ENCODE results near the gene HMCN1.
"Not testable (repeated sequence)": the region's sequence is repeated elsewhere in the genome, so short reads cannot be mapped to it uniquely, and the experiment has no call there.

Gene HMCN1

DNA sequence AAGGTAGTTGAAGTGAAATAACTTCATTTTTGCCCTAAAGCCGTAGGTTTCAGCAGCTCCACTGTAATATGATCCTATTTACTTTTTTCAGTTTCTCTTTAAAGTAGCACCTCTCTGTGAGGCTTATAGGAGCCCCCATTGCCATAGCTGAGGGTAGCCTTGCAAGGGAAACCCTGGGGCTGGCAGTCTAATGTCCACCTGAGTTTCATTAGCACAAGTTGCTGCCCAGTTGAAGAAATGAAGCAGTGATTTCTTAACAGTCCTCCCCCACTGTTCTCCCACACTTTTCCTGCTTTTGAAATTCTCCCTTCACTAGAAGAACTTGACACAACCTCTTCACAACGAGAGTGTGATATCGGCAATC lies 1.5 kb downstream of the HMCN1 start:
- in situ Hi-C loops (cut with HindIII; ENCODE audit: low sequenced_read_pairs) = no loop called here

DNA sequence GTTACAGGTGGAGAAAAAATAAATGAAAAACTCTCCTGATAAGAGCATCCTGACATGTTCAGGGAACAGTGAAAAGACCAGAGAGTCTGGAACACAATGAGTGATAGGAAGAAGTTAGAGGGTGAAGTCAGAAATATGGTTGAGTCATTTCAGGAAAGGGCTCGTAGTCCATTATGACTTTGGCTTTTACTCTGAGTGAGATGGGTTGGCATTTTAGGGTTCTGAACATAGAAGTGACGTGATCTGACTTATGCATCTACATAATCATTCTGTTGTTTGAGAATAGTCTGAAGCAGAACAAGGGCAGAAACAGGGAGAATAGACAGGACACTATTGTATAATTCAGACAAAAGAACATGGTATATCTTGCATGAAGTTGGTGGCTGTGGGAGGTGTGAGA lies 5.8 kb downstream of the HMCN1 start:
- in situ Hi-C loops (cut with HindIII; ENCODE audit: low sequenced_read_pairs) = no loop called here

DNA sequence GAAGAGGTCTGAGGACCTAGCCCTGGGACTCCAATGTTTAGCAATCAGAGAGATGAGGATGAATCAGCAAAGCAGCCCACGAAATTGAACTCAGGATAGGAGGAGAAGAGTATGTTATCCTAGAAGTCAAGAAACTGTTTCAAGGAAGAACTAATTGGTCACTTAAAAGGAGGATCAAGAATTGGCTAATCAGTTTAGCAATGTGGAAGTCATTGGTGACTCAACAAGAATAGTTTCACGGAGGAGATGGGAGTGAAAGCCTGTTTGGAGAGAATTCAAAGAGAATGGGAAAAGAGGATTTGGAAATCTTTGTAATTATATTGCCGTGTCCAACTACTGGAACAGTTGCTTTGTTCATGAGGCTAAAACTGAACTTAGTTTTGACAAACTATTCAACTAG lies 7.4 kb downstream of the HMCN1 start:
- in situ Hi-C loops (cut with HindIII; ENCODE audit: low sequenced_read_pairs) = no loop called here

DNA sequence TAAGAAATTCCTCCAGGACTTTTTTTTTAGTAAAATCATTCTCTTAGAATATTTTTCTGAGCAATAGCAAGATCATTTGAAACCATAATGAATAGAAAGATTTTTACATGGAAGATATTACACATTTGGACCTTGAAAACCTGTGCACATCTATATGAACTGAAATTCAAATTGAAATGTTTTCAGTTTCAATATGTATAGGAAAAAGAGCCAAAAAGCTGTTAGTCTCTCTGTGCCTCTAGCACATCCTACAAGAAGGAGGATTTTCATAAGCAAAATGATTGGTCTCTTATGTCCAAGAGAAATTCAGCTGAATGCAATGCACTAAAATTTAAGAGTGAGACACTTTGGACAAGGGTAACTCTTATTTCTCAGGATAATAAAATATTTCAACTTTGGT lies 8.2 kb downstream of the HMCN1 start:
- in situ Hi-C loops (cut with HindIII; ENCODE audit: low sequenced_read_pairs) = no loop called here

- in situ Hi-C loops (cut with HindIII; ENCODE audit: low sequenced_read_pairs) = no loop called here
These were observed 11.0 kb downstream of the HMCN1 start for GRCh38 chr1:185745165-185745564.

GRCh38 chr1:185759061-185759460 lies 24.9 kb downstream of the HMCN1 start:
- in situ Hi-C loops (cut with HindIII; ENCODE audit: low sequenced_read_pairs) = no loop called here

GRCh38 chr1:185761841-185762240 lies 27.6 kb downstream of the HMCN1 start:
- in situ Hi-C loops (cut with HindIII; ENCODE audit: low sequenced_read_pairs) = no loop called here

DNA sequence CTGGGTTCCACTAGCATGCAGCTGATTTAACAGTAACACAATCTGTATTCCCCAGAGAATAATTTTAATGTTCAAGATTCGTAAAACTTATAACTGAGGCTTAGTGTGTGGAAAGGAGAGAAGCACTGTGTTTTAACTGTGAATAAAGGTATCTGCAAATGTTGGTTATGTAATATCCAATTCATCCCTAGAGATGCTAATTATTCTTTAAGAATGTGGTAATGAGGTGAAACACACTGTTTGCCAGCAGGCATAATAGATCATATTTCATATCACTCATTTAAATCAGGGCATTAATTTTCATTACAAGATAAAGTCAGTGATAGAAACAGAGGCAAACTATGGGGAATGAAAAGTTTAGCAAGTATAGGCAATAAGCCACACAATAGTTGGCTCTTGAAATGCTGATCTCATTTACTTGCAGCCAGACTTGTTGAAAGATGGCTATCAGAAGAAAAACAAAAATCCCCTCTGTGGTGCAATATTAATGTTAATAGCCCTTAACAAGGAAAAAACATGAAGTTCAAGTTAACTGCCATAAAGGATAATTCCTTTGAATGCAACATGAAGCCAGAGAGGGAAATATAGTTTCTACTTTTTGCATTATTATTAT lies 33.4 kb downstream of the HMCN1 start:
- in situ Hi-C loops (cut with HindIII; ENCODE audit: low sequenced_read_pairs) = no loop called here

DNA sequence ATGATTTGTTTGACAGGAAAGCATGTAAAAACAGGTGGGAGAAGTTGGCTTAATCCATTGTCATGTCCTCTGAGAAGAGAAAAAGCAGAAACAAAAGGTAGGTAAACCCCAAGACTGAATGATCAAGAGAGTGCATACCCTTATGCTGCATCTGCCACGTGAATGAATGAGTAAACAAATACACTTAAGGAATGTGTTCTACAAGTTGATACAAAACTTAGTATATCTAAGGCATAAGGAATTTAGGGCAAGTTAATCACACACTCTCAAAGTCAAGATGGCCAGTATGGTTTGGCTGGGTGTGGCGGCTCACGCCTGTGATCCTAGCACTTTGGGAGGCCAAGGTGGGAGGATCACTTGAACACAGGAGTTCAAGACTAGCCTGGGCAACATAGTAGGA lies 34.2 kb downstream of the HMCN1 start:
- in situ Hi-C loops (cut with HindIII; ENCODE audit: low sequenced_read_pairs) = no loop called here

- in situ Hi-C loops (cut with HindIII; ENCODE audit: low sequenced_read_pairs) = no loop called here
These were observed 34.9 kb downstream of the HMCN1 start for GRCh38 chr1:185769136-185769535.

GRCh38 chr1:185774394-185774793 lies 40.2 kb downstream of the HMCN1 start:
- in situ Hi-C loops (cut with HindIII; ENCODE audit: low sequenced_read_pairs) = no loop called here

DNA sequence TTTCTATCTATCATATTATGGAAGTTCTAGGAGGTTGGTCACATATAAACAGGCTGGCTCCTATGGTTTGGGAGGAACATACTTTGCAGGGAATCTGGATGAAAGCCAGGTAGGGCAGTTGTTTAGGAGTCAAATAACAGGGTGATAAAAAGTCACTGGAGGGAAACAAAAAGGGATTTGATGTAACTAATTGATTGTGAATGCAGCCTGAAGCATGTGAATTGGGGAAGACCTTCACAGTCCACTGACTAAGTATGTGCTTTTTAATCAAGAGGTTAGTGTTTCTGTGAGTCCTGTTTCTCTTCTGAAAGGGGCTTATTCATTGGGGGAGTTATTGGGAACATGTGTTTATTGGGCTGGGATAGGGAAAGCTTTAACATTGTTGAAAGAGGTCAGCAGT lies 41.3 kb downstream of the HMCN1 start:
- in situ Hi-C loops (cut with HindIII; ENCODE audit: low sequenced_read_pairs) = no loop called here

DNA sequence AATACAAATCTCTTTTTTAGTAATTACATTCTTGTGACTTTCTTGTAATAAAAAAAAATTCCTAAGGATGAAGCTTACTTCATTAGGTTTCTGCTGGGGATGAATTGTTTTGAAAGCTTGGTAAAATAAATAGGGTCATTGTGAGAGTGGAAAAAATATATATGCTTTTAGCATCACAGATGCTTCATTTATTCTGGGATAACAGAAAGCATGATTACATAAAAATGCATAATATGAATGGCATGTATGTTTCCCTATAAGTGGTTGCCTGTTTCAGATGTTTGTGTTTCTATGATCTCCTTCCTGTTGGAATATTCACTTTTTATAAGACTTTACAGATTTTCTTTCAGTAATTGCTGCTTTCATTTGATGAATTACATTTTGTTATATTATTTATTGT lies 42.3 kb downstream of the HMCN1 start:
- in situ Hi-C loops (cut with HindIII; ENCODE audit: low sequenced_read_pairs) = no loop called here

DNA sequence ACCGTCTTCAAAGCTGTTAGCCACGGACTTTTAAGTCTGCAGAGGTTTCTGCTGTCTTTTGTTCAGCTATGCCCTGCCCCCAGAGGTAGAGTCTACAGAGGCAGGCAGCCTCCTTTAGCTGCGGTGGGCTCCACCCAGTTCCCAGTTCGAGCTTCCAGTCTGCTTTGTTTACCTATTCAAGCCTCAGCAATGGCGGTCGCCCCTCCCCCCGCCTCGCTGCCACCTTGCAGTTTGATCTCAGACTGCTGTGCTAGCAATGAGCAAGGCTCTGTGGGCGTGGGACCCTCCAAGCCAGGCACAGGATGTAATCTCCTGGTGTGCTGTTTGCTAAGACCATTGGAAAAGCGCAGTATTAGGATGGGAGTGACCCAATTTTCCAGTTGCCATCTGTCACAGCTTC lies 49.7 kb downstream of the HMCN1 start:
- in situ Hi-C loops (cut with HindIII; ENCODE audit: low sequenced_read_pairs) = not testable (repeated sequence)

GRCh38 chr1:185785586-185785985 lies 51.4 kb downstream of the HMCN1 start:
- in situ Hi-C loops (cut with HindIII; ENCODE audit: low sequenced_read_pairs) = no loop called here

- in situ Hi-C loops (cut with HindIII; ENCODE audit: low sequenced_read_pairs) = no loop called here
These were observed 52.3 kb downstream of the HMCN1 start for GRCh38 chr1:185786524-185786923.

DNA sequence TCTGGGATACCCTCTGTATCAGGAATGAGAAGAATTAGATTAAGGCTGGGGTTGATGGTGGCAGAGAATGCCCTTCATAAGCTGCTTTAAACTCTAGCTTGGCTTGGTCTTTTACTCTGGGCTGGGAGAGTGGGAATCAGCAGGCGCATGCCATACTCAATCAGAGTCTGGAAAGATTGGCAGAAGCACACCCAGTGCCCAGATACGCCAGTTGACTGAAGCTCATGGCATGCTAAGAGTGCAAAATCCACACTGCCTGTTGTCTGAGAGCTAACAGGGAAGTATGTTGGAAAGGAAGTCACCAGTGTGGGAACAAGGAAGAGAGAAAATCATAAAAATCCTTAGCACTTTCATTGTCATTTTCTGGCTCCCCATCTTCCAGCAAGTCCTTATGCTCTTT lies 53.0 kb downstream of the HMCN1 start:
- in situ Hi-C loops (cut with HindIII; ENCODE audit: low sequenced_read_pairs) = no loop called here

DNA sequence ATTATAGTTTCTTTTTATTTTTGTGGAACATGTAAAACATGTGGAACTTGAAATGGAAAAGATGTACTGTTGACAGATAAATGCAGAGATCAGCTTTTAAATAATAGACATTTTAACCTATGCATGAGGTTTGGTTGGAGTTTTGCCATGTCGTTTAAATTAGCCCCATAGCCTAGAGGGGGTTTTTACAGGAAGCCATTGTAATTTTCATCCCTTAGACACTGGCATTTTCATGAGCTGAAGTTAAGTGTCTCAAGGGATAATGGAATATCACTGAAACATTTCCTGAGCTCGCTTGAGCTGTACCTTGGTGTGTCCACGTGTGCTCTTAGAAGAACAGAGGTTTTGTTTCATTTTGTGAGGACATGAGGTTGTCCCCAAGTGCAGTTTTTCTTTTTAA lies 54.2 kb downstream of the HMCN1 start:
- in situ Hi-C loops (cut with HindIII; ENCODE audit: low sequenced_read_pairs) = no loop called here

GRCh38 chr1:185789501-185790193 lies 55.5 kb downstream of the HMCN1 start:
- in situ Hi-C loops (cut with HindIII; ENCODE audit: low sequenced_read_pairs) = no loop called here

DNA sequence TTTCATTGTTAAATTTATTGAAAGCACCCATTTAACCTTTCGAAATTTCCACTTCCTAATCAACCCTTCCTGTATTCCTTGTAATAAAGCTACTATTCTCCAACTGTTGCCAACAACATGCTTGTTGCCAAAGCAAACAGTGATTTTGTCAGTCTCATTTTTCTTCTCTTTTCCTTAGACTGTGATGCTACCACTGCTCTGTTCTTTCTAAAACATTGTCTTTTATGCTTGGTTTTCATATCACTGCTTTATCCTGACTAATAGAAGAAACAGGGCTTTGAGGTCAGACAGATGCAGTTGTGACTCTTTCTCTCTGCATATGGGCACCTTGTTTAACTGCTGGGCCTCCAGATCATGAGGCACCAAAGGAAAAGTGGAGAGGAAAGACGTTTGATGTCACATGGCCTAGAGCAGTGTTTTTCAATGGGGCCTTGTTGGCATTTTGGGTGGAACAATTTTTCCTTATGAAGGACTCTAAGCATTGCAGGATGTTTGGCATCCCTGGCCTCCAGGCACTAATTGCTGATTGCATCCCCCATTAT lies 56.1 kb downstream of the HMCN1 start:
- in situ Hi-C loops (cut with HindIII; ENCODE audit: low sequenced_read_pairs) = no loop called here

DNA sequence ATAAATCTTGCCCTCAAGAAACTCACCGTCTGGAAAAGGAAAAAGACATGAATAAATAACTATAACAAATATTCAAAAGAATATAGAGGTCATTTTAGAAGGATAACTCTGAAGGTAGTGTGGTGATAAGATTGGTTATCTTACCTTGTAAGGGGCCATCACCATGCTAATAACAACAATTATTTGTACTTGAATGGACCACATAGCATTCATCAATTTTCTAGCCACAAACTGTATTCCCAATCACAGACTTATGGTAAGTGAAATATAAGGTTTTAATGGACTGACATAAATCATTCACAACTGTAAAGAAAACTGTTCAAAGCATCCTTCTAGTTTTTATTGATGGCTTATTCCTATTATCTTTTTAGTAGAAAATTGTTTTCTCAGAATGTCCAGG lies 57.8 kb downstream of the HMCN1 start:
- in situ Hi-C loops (cut with HindIII; ENCODE audit: low sequenced_read_pairs) = no loop called here

DNA sequence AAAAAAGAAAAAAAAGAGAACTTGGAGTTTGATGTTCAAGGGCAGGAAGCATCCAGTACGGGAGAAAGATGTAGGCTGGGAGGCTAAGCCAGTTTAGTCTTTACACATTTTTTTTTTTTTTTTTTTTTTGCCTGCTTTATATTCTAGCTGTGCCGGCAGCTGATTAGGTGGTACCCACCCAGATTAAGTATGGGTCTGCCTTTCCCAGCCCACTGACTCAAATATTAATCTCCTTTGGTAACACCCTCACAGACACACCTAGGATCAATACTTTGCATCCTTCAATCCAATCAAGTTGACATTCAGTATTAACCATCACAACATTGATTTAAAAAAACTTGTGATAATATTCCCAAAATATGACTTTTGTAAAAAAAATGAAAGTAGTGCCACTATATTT lies 60.3 kb downstream of the HMCN1 start:
- in situ Hi-C loops (cut with HindIII; ENCODE audit: low sequenced_read_pairs) = not testable (repeated sequence)

DNA sequence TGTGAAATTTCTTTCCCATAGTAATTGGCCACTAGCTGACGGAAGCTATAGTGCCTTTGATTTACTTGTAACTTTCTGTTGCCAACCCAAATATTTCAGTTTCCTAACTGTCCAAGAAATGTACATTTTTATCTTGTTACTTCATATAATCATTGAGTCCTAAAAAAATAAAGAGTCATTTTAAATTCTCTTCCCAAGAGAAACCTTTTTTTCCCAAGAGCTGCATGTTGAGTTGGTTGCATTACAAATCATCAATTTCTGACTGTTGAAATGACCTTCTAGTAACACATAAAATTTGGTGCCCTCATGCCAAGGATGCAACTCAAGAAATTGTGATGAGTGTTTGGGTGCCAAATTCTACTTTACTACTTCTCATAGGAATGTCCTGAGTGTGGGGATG lies 61.0 kb downstream of the HMCN1 start:
- in situ Hi-C loops (cut with HindIII; ENCODE audit: low sequenced_read_pairs) = no loop called here
